ENCODE data around the gene FIGLA.
"Not testable (repeated sequence)": the region's sequence is repeated elsewhere in the genome, so short reads cannot be mapped to it uniquely, and the experiment has no call there.

FIGLA gene

DNA sequence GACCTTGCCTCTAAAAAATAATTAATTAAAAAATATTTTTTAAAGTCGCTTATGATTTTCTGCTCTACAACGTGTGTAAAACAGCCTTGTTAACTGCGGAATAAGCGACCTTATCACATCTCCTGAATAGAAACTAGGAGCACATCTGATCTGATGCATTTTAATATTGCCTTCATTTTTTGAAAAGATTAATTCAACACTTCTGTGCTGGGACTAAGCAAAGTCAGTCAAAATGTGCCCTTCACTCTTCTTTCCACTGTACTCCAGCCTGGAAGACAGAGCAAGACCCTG is 17.3 kb upstream of the FIGLA start:
- FAIRE-seq, result no peak

DNA sequence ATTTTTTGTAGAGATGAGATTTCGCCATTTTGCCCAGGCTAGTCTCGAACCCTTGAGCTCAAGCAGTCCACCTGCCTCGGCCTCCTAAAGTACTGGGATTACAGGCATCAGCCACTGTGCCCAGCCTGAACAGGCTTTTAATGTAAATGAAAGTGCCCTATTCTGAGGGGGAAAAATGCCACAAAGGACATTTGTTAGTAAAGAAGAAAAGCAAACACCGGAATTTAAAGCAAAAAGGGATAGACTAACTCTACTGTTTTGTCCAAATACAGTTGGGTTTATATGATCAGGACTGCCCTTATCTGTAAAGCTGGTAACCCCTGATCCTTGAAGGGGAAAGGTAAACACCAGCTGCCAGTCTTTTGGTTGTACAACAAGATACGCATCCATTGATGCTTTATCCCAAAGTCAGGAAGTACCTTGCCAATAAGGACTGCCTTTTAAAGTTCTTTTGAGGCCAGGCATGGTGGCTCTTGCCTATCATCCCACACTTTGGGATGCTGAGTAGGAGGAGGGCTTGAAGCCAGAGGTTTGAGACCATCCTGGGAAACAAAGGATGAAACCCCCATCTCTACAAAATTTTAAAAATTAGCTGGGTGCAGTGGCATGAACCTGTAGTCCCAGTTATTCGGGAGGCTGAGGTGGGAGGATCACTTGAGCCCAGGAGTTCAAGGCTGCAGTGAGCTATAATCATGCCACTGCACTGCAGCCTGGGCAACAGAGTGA is 16.8 kb upstream of the FIGLA start:
- FAIRE-seq, result no peak

DNA sequence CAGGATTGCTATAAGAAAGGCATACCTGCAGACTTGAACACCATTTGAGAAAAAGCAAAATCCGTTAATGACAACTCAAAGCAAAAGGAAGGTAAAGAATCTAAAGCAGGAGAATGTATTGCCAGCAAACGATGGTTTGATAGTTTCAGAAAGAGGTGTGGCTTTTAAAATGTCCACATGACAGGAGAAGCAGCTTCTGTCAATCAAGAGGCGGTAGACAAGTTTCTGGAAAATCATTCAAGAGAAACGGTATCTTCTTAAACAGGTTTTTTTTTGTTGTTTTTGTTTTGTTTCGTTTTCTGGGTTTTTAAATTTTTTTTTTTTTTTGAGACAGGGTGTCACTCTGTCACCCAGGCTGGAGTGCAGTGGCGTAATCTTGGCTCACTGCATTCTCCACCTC is 16.2 kb upstream of the FIGLA start:
- no peak for FAIRE-seq

DNA sequence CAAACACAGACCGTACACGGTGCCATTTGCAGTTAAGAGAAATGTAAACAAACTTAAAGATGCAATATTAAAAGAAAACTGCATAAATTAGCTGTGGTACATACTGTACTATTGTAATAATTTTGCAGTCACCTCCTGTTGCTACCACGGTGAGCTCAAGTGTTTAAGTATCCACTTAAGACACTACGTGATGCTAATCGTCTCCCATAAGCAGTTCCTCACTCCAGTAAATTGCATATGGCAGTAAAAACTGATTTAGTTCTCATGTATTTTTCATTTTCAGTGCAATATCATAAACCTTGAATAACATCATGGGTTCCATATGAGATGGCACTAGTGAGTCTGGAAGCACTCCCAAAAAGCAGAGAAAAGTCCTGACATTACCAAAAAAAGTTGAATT is 15.6 kb upstream of the FIGLA start:
- no peak for FAIRE-seq

DNA sequence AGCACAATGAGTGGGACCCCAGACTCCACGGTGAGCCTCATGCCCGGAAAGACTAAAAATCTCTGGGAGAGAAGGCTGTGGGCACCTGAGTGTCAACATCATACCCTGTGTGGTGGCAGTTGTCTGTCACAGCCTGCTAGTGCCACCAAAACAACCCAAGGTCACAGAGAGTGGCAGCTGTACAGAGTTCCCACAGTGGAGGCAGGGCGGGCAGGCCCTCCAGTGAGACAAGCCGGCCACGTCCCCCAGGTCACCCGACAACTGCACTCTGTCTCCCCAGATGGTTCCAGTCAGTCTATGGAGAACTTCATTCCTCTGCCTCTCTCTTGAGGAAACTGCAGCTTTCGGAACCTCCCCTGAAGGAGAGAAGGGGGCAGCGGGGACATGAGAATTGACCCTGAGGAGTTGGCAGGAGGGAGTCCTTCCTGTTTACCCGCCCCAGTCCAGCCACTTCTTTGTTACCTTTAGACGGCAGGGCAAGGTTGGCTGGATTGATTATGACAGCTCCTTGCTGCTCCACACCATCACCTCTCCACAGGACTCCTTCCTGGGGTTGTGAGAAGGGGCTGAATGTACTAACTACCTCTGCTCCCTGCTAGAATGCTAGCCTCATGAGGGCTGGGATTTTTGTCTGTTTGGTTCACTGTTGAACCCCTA is 11.3 kb upstream of the FIGLA start:
- FAIRE-seq, result no peak

DNA sequence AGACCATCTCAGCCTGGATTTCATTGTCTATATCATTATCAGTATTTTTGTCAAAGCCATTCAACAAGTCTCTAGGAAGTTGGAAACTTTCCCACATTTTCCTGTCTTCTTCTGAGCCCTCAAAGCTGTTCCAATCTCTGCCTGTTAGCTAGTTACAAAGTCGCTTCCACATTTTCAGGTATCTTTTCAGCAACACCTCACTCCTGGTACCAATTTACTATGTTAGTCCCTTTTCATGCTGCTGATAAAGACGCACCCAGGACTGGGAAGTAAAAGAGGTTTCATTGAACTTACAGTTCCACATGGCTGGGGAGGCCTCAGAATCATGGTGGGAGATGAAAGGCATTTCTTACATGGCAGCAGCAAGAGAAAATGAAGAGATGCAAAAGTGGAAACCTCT is 9.3 kb upstream of the FIGLA start:
- FAIRE-seq, result no peak

DNA sequence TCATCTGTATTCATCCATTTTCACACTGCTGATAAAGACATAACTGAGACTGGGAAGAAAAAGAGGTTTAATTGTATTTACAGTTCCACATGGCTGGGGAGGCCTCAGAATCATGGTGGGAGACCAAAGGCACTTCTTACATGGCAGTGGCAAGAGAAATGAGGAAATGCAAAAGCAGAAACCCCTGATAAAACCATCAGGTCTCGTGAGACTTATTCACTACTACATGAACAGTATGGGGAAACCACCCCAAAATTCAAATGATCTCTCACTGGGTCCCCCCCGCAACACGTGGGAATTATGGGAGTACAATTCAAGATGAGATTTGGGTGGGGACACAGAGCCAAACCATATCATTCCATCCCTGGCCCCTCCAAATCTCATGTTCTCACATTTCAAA is 7.6 kb upstream of the FIGLA start:
- not testable (repeated sequence) for FAIRE-seq

DNA sequence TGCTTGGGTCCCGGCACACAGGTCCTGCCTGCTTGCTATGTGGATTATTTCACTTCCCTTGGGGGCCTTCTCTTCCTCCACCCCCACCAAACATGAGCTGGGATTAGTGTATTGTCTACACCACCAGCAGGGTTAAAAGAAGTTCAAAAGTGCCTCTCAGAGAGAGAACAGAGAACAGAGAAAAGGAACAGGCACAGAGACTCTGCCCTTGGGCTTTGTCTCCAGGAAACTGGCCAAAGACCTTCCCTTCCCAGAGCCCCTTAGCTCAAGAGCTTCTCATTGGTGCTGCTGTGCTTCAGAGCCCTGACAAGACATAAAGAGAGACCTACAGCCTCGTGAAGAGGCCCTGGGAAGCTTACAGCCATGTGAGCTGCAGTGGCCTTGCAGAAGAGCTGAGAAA is 7.1 kb upstream of the FIGLA start:
- FAIRE-seq, result no peak

DNA sequence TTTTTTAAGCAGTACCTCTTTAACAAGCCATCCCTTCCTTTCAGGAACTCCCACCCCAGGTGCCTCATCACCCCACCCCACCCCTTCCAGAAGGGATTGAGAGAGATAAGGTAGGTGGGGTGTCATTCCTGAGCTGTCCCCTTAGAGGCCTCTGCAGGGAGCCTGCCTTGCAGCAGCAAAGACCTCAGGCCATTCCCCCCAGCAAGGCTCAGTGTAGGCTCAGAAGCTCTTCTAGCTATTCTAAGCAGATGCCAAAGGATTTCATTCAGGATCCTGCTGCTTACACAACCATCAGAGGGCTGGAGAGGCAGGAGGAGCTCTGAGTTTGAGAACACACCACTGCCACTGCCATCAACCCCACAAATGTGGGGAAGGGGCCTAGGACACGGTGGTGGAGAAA is 5.8 kb upstream of the FIGLA start:
- no peak for FAIRE-seq

DNA sequence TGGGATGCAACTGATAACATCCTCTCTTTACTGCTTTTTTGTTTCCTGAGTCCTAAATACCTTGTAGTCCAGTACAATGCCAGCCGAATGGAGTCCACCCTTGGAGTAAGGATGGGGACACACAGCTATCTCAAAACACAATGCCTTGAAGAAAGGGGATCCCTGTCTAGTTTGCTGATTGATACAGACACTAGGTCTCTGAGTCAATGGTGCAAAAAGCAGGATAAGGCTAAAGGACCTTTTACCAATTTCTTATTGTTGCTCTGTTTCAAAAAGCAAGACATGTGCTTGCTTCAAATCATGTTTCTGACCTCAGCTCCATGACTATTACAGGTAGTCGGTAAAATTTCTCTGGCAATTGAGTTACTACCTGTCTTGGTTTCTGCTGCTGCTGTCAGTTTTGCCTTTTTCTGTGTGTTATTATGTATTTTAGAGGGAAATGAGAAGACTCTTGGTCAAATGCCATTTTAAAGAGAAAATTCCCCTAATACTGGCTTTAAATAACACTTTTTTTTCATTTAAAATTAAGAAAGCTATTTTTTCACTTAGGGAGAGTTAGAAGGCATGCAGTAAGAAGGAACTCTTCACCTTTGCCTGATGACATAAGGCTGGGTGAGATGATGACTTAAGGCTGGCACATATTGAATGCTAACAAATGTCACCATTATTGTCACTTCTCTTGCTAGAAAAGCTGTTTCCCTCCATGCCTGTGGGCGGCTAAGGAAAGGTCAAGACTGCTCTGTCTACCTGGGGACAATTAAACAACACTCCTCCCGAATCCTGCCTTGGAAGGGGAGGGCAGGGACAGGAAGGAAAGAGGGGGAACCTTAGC is 4.9 kb upstream of the FIGLA start:
- no peak for FAIRE-seq

DNA sequence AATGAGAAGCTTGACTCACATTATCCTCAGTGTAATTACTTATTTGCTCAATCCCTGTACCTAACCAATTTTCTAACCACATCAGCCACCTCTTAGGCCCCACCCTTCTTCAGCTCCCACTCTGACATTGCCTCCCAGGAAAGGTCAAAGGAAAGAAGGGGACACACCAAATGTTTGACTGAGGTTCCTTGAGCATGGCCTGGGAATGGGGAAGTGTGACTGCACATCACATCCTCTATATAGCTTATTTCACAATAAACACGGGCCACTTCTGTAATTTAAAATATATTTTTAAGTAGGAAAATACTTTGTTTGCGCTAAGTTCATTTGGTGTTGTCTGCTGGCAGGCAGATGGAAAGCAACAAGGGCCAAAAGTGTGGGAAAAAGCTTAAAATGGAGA is 3.0 kb upstream of the FIGLA start:
- FAIRE-seq, result no peak

DNA sequence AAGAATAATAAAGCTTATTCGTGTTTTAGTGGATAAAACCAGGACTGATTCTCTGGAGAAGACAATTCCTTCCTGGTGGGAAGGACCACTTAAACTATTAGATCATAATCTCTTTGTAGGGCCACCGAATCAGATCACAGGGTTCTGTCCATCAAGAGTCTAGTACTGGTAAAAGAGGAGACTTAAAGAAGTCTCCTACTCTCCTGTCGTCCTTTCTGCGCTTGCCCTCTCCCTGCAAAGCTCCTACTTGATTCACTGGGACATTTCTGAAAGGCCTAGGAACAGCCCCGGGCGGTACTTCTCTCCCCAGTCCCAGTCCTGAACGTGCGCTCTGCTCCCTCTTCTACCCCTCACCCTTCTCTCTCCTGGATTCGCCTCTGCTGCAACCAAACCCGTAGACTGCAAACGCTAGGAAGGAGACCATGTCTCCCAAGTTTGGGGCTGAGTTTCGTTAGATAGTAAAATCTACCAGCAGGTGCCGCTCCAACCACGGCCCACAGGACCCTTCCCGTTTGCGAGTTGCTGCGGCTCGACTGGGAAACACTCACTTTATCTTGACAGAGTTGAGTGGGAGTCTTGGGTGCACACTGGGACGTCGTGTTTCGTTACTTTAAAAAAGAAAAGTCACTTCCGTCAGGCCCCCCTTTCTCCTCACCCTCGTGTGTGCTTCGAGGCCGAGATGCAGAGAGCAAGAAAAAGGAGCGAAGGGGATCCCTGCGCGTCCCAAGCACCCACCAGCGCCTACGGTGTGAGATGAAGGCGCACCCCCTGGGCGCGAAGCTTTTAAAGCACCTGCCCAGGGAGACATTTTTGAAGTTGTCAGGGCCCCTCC is 923 bp downstream of the FIGLA start:
- FAIRE-seq, result no peak

DNA sequence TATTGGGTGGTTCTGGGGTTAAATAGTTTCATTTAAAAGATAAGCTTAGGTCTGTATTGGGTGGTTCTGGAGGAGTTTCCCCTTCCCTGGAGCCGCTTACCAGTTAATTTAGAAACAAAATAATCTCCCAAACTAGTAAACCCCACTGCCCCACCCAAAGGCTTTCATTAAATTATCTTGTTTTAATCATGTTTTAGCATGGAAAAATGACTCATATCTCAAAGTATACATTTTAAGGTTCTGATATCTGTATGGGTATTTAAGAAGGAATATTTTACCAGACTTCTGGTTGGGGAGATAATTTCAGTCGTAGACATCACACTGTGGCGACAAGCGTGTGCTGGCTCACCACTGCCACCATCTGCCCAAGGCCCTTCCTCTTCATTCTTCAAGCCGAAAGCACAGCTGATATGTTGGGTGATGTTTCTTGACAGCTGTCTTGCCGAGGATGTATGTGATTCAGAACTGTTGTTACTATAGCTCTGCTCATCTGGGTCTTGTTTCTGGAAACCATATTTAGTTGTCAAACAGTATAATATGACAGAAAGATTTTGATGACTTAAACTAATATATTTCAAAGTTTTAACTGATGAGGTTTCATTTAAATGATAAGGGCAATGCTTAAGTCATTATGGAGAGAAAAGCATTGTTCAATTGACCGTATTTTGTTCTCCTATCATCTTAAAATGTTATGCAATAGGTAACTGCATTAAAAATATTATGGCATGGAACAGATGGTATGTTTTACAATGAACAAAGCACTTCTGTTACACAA is 5.1 kb downstream of the FIGLA start:
- no peak for FAIRE-seq

DNA sequence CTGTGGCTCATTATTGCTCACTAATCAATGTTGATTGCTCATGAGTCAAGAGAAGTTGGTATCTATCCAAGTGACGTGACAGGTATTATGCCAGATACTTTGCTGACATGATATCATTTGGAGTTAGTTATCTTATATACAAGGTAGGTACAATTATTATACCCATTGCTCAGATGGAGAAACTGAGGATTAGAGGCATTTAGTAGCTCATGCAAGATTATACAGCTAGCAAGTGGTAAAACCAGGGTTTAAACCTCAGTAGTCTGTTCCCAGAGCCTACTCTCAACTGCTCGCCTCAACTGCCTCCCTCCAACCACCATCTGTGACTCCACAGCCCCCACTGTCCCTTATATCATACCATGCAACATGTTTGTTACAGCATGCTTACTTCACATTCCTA is 6.1 kb downstream of the FIGLA start:
- no peak for FAIRE-seq

DNA sequence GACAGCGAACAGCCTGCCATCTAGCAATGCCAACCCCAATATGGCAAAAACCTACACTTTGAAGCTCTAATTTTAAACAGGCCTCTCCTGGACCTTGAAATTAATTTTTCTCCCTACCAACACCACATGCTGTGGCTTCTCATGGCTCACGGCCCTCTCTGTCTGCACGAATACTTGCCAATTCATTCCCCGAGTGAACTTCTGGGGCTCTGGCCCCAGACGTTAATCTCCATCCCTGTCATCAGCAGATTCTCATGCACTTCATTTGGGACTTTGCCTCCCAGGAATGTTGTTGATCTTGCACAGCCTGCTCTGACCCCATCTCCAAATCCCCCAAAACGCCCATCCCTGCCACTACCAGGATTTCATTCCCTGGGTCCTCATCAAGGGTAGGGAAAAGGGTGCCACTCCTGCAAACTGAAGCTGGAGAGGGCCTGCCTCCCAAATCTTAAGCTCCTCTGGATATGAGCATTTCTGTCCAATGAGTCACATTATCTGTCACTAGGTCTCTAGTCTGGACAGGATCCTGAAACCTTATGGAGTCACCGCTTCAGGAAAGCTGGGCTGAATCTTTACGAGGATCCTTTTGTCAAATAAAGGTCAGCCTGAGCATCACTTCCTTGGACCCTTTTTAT is 10.4 kb downstream of the FIGLA start:
- FAIRE-seq, result no peak

DNA sequence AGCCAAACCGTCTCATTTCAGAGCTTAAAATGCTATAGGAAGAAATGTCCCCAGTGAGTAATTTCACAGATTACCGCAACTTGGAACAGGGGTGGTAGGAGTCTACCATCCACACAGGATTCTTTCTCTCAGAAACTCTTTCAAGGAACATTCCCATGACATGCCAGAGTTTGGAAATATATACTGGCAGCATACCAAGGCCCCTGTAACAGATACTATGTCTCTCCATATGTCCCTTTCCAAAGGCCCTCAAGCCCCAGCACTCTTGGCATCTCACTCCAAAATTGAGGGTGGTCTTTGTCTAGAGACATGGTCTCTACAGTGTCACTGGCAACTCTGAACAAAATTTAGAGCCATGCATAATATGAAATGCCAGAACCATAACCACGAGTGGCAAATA is 11.0 kb downstream of the FIGLA start:
- no peak for FAIRE-seq

DNA sequence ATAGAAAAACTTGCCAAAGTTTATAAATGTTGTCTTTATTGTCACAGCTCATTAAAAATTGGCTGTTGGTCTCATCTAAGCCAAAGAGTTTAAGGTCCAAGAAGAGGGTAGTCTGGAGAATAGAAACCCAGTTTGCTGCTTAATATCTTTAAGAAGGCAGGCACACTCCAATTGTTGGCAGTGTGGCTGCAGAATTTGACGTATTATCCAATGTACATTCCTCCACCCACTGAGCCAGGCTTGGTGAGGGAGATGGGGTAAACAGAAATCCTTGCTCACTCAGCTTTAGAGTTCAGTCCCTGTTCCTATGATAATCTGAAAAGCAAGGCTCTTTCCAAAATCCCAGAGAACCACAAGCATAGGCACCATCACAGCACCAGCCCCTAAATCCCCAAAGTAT is 11.8 kb downstream of the FIGLA start:
- no peak for FAIRE-seq

DNA sequence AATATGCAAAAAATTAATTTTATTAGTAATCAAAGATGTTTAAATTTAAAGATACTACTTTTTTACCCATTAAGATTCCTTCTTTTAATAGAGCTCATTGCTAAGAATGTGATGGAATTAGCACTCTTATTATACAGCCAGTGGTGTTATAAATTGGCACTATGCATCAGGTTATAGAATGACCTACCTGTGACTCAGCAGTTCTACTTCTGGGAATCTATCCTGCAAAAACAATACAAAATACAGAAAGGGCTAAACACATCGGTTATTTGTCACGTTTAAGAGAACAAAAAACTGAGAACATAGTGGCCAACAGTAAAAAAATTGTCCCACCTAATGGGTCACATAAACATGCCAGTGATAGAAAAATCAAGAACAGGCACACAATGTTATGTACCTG is 13.0 kb downstream of the FIGLA start:
- FAIRE-seq, result no peak

DNA sequence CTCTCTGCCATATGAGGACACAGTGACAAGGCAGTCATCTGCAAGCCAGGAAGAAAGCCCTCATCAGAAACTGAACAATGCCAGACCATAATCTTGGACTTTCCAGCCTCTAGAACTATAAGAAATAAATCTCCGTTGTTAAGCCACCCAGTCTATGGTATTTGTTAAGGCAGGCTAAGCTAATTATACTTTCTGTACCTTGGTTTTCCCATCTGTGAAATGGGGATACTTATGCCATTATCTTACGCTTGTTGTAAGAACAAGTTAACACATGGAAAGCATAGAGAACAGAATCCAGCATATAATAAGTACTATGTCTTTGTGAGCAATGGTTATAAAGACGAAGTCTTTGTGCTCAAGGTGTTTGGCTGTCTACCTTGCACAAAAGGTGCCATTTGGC is 14.2 kb downstream of the FIGLA start:
- FAIRE-seq, result no peak

DNA sequence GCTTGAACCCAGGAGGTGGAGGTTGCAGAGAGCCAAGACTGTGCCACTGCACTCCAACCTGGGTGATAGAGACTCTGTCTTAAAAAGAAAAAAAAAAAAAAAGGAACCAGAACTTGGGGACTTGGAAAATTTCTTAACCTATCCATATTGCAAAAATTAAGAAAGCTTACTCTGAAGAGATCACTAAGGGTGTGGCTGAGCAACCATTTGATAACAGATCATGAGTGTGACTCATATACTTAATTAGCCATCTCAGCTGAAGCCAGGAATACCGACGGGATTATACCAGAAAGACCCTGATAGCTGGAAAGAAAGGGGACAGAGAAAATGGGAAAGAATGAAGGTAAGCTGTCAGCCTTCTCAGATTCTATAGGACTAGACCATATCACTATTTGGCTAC is 15.3 kb downstream of the FIGLA start:
- FAIRE-seq, result no peak

DNA sequence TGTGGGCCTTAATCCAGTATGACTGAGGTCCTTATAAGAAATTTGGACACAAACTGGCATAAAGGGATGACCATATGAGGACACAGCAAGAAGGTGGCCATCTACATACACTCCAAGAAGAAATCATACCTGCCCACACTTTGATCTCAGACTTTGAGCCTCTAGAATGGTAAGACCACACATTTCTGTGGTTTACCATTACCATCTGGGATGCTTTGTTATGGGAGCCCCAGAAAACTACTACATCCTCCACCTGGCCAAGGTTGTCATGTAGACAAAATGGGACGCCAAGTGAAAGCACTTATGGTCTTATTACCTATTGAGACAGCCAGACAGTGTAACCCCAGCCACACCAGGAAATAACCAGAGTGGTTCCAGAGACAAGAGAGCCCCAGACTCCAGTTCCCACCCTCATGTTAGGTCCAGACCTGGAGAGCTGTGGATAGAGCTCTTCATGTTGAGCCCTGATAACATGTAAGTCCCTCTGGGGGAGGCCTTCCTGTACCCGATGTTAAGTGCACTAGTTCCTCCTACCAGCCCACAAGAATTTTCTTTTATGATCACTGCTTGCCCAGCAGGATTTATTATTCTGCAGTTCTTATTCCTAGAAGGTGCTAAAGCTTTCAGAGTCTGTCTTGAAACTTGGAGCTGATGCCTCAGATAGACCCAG is 17.8 kb downstream of the FIGLA start:
- no peak for FAIRE-seq
